DOHH2 (cell line): ENCODE results near the gene TJP1.

Experiments used
- H3F3A ChIP-seq: fragments of 200-600 bp; sonication (generic), shearing (Covaris generic); 2 replicates; pipeline ENCODE4 v1.6.0; 2016; ENCODE audit warnings: antibody characterized with exemption, mild to moderate bottlenecking; ENCODE audit not compliant: control insufficient read depth, insufficient read depth
- H3K27ac ChIP-seq: fragments of 200-600 bp; sonication (generic); 2 replicates; pipeline ENCODE4 v1.5.1; 2014; ENCODE audit warnings: low read depth, mild to moderate bottlenecking, low read length, moderate library complexity
- H3K27me3 ChIP-seq: fragments of 200-600 bp; sonication (generic); 2 replicates; pipeline ENCODE4 v1.6.1; 2014; ENCODE audit warnings: mild to moderate bottlenecking, low read length, mixed read lengths; ENCODE audit not compliant: control insufficient read depth
- H3K36me3 ChIP-seq: fragments of 200-600 bp; sonication (generic); 2 replicates; pipeline ENCODE4 v1.6.1; 2014; ENCODE audit warnings: mild to moderate bottlenecking, low read length, moderate library complexity, mixed read lengths; ENCODE audit not compliant: control insufficient read depth
- H3K4me1 ChIP-seq: fragments of 200-600 bp; sonication (generic); 2 replicates; pipeline ENCODE4 v1.6.1; 2014; ENCODE audit warnings: mild to moderate bottlenecking, low read length, mixed read lengths; ENCODE audit not compliant: control insufficient read depth
- H3K4me2 ChIP-seq: fragments of 200-600 bp; sonication (generic); 2 replicates; pipeline ENCODE4 v1.6.0; 2014; ENCODE audit warnings: mild to moderate bottlenecking, low read length, moderate library complexity
- H3K4me3 ChIP-seq: fragments of 200-600 bp; sonication (generic); 2 replicates; pipeline ENCODE4 v1.5.1; 2014; ENCODE audit warnings: mild to moderate bottlenecking, low read length, mixed read lengths
- H3K79me2 ChIP-seq: fragments of 200-600 bp; sonication (generic); 2 replicates; pipeline ENCODE4 v1.6.1; 2014; ENCODE audit warnings: mild to moderate bottlenecking, low read length, mixed read lengths; ENCODE audit not compliant: control insufficient read depth
- H3K9me2 ChIP-seq: fragments of 200-600 bp; sonication (generic); replicated peaks from 2 replicates; pipeline ENCODE4 v1.6.1; 2014; ENCODE audit warnings: mild to moderate bottlenecking, low read length, mixed read lengths; ENCODE audit not compliant: control insufficient read depth
- H3K9me3 ChIP-seq: fragments of 200-600 bp; sonication (generic); 2 replicates; pipeline ENCODE4 v1.6.1; 2014; ENCODE audit warnings: antibody characterized with exemption, low read length, mixed read lengths; ENCODE audit not compliant: control insufficient read depth, insufficient read depth
- H4K20me1 ChIP-seq: fragments of 200-600 bp; sonication (generic); 2 replicates; pipeline ENCODE4 v1.6.0; 2014; ENCODE audit warnings: low read depth, mild to moderate bottlenecking, antibody characterized with exemption, low read length, moderate library complexity; ENCODE audit not compliant: control insufficient read depth, insufficient read depth
- CTCF ChIP-seq: fragments of 200-600 bp; sonication (generic); IDR thresholded peaks from one replicate; pipeline ENCODE4 v1.5.1; 2014; ENCODE audit warnings: antibody characterized with exemption, mild to moderate bottlenecking, low read depth, low read length; ENCODE audit not compliant: poor library complexity, severe bottlenecking
- EZH2phosphoT487 ChIP-seq: fragments of 200-600 bp; sonication (generic); IDR thresholded peaks from 2 replicates; pipeline ENCODE4 v1.6.1; 2017; ENCODE audit warnings: borderline replicate concordance, mild to moderate bottlenecking, antibody characterized with exemption, low read length, moderate library complexity, mixed read lengths

TJP1 gene

GRCh38 chr15:29811691-29812383, 10.4 kb downstream of the TJP1 start:
- Histone ChIP-seq H3K79me2 (no peaks in the 10 kb centered on the region), H3K9me2 (no peaks in the 10 kb centered on the region), H3K27me3 (peaks cover 52% of the 10 kb centered on the region), H3K4me3 (no peak overlapping the region), H3K4me1 (no peaks in the 10 kb centered on the region), H3F3A (no peaks in the 10 kb centered on the region), H4K20me1 (no peaks in the 10 kb centered on the region), H3K27ac (no peak overlapping the region), H3K36me3 (no peaks in the 10 kb centered on the region), H3K4me2 (no peak overlapping the region), H3K9me3 (no peaks in the 10 kb centered on the region)
- TF ChIP-seq CTCF = no peak
- no peak for TF ChIP-seq EZH2phosphoT487

GRCh38 chr15:29805708-29806104, 16.6 kb downstream of the TJP1 start:
- TF ChIP-seq EZH2phosphoT487 = no peak
- Histone ChIP-seq H3K36me3 (no peaks in the 10 kb centered on the region), H3K79me2 (no peaks in the 10 kb centered on the region), H3K9me3 (no peaks in the 10 kb centered on the region), H3K27me3 (peaks cover 19% of the 10 kb centered on the region), H4K20me1 (no peaks in the 10 kb centered on the region), H3K4me3 (no peak overlapping the region), H3F3A (0 out of 2 replicates have a peak, but pooled peaks cover 2% of the 10 kb centered on the region), H3K27ac (no peak overlapping the region), H3K9me2 (no peaks in the 10 kb centered on the region), H3K4me1 (peaks cover 5% of the 10 kb centered on the region), H3K4me2 (no peak overlapping the region)

- Histone ChIP-seq H3K4me1 (peaks cover 11% of the 10 kb centered on the region), H3K9me2 (no peaks in the 10 kb centered on the region), H3K36me3 (no peaks in the 10 kb centered on the region), H3K4me2 (no peak overlapping the region), H3K4me3 (no peak overlapping the region), H3F3A (peaks cover 5% of the 10 kb centered on the region; the same call in 1 of the 2 replicates), H3K9me3 (no peaks in the 10 kb centered on the region), H3K27ac (no peak overlapping the region), H3K27me3 (peaks cover 16% of the 10 kb centered on the region), H3K79me2 (no peaks in the 10 kb centered on the region), H4K20me1 (no peaks in the 10 kb centered on the region)
- no peak for TF ChIP-seq EZH2phosphoT487
- TF ChIP-seq CTCF = no peak
Measured at GRCh38 chr15:29805043-29805707, 17.1 kb downstream of the TJP1 start.

GRCh38 chr15:29802411-29802810, 19.9 kb downstream of the TJP1 start:
- Histone ChIP-seq H4K20me1 (no peaks in the 10 kb centered on the region), H3K36me3 (no peaks in the 10 kb centered on the region)
- TF ChIP-seq CTCF (no peak), EZH2phosphoT487 (no peak)

More at GRCh38 chr15:29802411-29802810, 19.9 kb downstream of the TJP1 start:
- Histone ChIP-seq H3K9me3 (no peaks in the 10 kb centered on the region), H3F3A (peaks cover 7% of the 10 kb centered on the region; the same call in 1 of the 2 replicates), H3K27ac (no peak overlapping the region), H3K27me3 (peaks cover 13% of the 10 kb centered on the region), H3K9me2 (no peaks in the 10 kb centered on the region), H3K4me3 (no peak overlapping the region), H3K4me1 (peaks cover 18% of the 10 kb centered on the region), H3K4me2 (no peak overlapping the region), H3K79me2 (no peaks in the 10 kb centered on the region)
